Esophagus (tissue), 2 donors: ENCODE results near the gene ZBTB34. TPM values are rescaled to one million over a fixed set of nuclear protein-coding genes. Genes with fewer than 3 reads are reported as not detected.

Experiments
- H3K27ac ChIP-seq, 2 donors: one replicate each; pipeline ENCODE4 v1.5.1; 2013; ENCODE audit warnings: low read depth in 2 of 2, mild to moderate bottlenecking in 2 of 2, inconsistent platforms in 1 of 2, low read length in 1 of 2, moderate library complexity in 1 of 2
- H3K27me3 ChIP-seq, 2 donors: one replicate each; pipeline ENCODE4 v1.6.1; 2013; ENCODE audit warnings: low read length in 2 of 2, control low read depth in 1 of 2, mild to moderate bottlenecking in 1 of 2; ENCODE audit not compliant: insufficient read depth in 2 of 2, control insufficient read depth in 1 of 2
- H3K36me3 ChIP-seq, 2 donors: one replicate each; pipeline ENCODE4 v1.6.1; 2013; ENCODE audit warnings: low read length in 1 of 2; ENCODE audit not compliant: control insufficient read depth in 2 of 2, insufficient read depth in 2 of 2
- H3K4me1 ChIP-seq, 2 donors: one replicate each; pipeline ENCODE4 v1.6.1; 2013; ENCODE audit warnings: low read length in 1 of 2; ENCODE audit not compliant: control insufficient read depth in 2 of 2, insufficient read depth in 2 of 2
- H3K4me3 ChIP-seq, 2 donors: one replicate each; pipeline ENCODE4 v1.5.1; 2013; ENCODE audit warnings: low read length in 2 of 2, mild to moderate bottlenecking in 2 of 2, low read depth in 1 of 2, moderate library complexity in 1 of 2
- H3K9me3 ChIP-seq, 2 donors: one replicate each; pipeline ENCODE4 v1.6.1; 2013; ENCODE audit warnings: mild to moderate bottlenecking in 2 of 2, low read depth in 1 of 2, low read length in 1 of 2, moderate library complexity in 1 of 2; ENCODE audit not compliant: control insufficient read depth in 2 of 2, insufficient read depth in 1 of 2
- WGBS, 2 donors: extraction: QIAGEN DNeasy Blood & Tissue Kit; methylation state at CpG; one replicate each; pipeline ENCODE4 v1.1.7; 2013; 5-methylcytosine and 5-hydroxymethylcytosine counted together
- polyA plus RNA-seq, 2 donors: library from polyadenylated mRNA; stranded (reverse); fragments of 200-250 nt; gene quantifications; one replicate each; pipeline ENCODE4 v1.2.3, GENCODE V29; 2013
- donor health status: healthy with polysubstance abuse.
- donor health status: Bipolar disorder and iron deficiency.

Gene ZBTB34
- polyA plus RNA-seq, 2 donors, result 1.4 to 1.5 TPM

GRCh38 chr9:126882746-126883145 lies 22.3 kb downstream of the ZBTB34 start:
- no peaks in the 10 kb centered on the region for H3K4me1 ChIP-seq
- no peaks in the 10 kb centered on the region for H3K27me3 ChIP-seq
- no peaks in the 10 kb centered on the region for H3K9me3 ChIP-seq
- H3K4me3 ChIP-seq, result no peak overlapping the region
- H3K27ac ChIP-seq, result no peak overlapping the region
- 93 to 94% methylated on average over 11 of the region's 11 CpGs for WGBS, 2 donors
- peaks cover 4 to 15% of the 10 kb centered on the region in 2 donors for H3K36me3 ChIP-seq

- no peaks in the 10 kb centered on the region for H3K27me3 ChIP-seq
- H3K4me3 ChIP-seq, result no peak overlapping the region
- H3K27ac ChIP-seq, result no peak overlapping the region
- WGBS, 2 donors, result 48 to 63% methylated on average over 15 of the region's 15 CpGs
- peaks cover 4 to 15% of the 10 kb centered on the region in 2 donors for H3K36me3 ChIP-seq
- no peaks in the 10 kb centered on the region for H3K9me3 ChIP-seq
- no peaks in the 10 kb centered on the region for H3K4me1 ChIP-seq
Observed at GRCh38 chr9:126883636-126884035, 23.2 kb downstream of the ZBTB34 start.

- H3K36me3 ChIP-seq, result peaks cover 4 to 5% of the 10 kb centered on the region in 2 donors
- no peaks in the 10 kb centered on the region for H3K27me3 ChIP-seq
- H3K9me3 ChIP-seq, result no peaks in the 10 kb centered on the region
- 78 to 83% methylated on average over 6 of the region's 6 CpGs for WGBS, 2 donors
- H3K4me1 ChIP-seq, result no peaks in the 10 kb centered on the region
- no peak overlapping the region for H3K27ac ChIP-seq
- no peak overlapping the region for H3K4me3 ChIP-seq
Observed at GRCh38 chr9:126885131-126885641, 24.7 kb downstream of the ZBTB34 start.

- 86 to 87% methylated on average over 23 of the region's 23 CpGs for WGBS, 2 donors
- Histone ChIP-seq H3K4me1 (no peaks in the 10 kb centered on the region), H3K27me3 (no peaks in the 10 kb centered on the region)
Observed at GRCh38 chr9:126886034-126886822, 25.8 kb downstream of the ZBTB34 start.

GRCh38 chr9:126886897-126887296 lies 26.5 kb downstream of the ZBTB34 start:
- H3K9me3 ChIP-seq, result no peaks in the 10 kb centered on the region
- WGBS, 2 donors, result 82 to 83% methylated on average over 10 of the region's 10 CpGs

More at GRCh38 chr9:126886034-126886822, 25.8 kb downstream of the ZBTB34 start:
- H3K9me3 ChIP-seq, result no peaks in the 10 kb centered on the region
- H3K27ac ChIP-seq, result no peak overlapping the region
- H3K36me3 ChIP-seq, result no peaks in the 10 kb centered on the region
- H3K4me3 ChIP-seq, result no peak overlapping the region

GRCh38 chr9:126891676-126892075 lies 31.2 kb downstream of the ZBTB34 start:
- 55 to 73% methylated on average over 3 of the region's 3 CpGs for WGBS, 2 donors
- Histone ChIP-seq H3K4me1 (no peaks in the 10 kb centered on the region), H3K36me3 (no peaks in the 10 kb centered on the region), H3K4me3 (no peak overlapping the region), H3K27me3 (no peaks in the 10 kb centered on the region), H3K9me3 (no peaks in the 10 kb centered on the region), H3K27ac (no peak overlapping the region)

More at GRCh38 chr9:126886897-126887296, 26.5 kb downstream of the ZBTB34 start:
- H3K4me3 ChIP-seq, result no peak overlapping the region
- no peaks in the 10 kb centered on the region for H3K36me3 ChIP-seq
- no peaks in the 10 kb centered on the region for H3K4me1 ChIP-seq
- no peaks in the 10 kb centered on the region for H3K27me3 ChIP-seq
- H3K27ac ChIP-seq, result no peak overlapping the region

GRCh38 chr9:126893079-126893478 lies 32.6 kb downstream of the ZBTB34 start:
- Histone ChIP-seq H3K27me3 (no peaks in the 10 kb centered on the region), H3K9me3 (no peaks in the 10 kb centered on the region), H3K36me3 (no peaks in the 10 kb centered on the region), H3K4me1 (no peaks in the 10 kb centered on the region), H3K4me3 (no peak overlapping the region), H3K27ac (no peak overlapping the region)
- WGBS, 2 donors, result 38 to 43% methylated on average over 5 of the region's 5 CpGs

- no peaks in the 10 kb centered on the region for H3K36me3 ChIP-seq
- 74 to 78% methylated on average over 4 of the region's 4 CpGs for WGBS, 2 donors
- H3K27me3 ChIP-seq, result no peaks in the 10 kb centered on the region
- H3K27ac ChIP-seq, result no peak overlapping the region
- no peak overlapping the region for H3K4me3 ChIP-seq
- no peaks in the 10 kb centered on the region for H3K4me1 ChIP-seq
- H3K9me3 ChIP-seq, result no peaks in the 10 kb centered on the region
Observed at GRCh38 chr9:126894052-126894603, 33.7 kb downstream of the ZBTB34 start.

GRCh38 chr9:126902210-126902609 lies 41.8 kb downstream of the ZBTB34 start:
- Histone ChIP-seq H3K27ac (no peak overlapping the region), H3K4me3 (no peak overlapping the region), H3K36me3 (no peaks in the 10 kb centered on the region), H3K9me3 (no peaks in the 10 kb centered on the region), H3K27me3 (no peaks in the 10 kb centered on the region), H3K4me1 (no peaks in the 10 kb centered on the region)
- WGBS, 2 donors, result 69 to 73% methylated on average over 3 of the region's 3 CpGs
